Airway epithelial cell (primary cell): ENCODE results near the gene SCRG1. TPM values are rescaled to one million over a fixed set of nuclear protein-coding genes. Genes with fewer than 3 reads are reported as not detected.

Experiments
- total RNA-seq: library from RNA; depleted of rRNA; stranded (reverse); fragments of >200 nt; gene quantifications from 2 replicates; pipeline ENCODE4 v1.2.3, GENCODE V29; 2015

SCRG1 gene
- total RNA-seq, result not detected in 2 replicates

GRCh38 chr4:173398779-173399415, at the start of gene SCRG1:
SCRG1 (minus strand) TSS chr4:173399116; CDS start chr4:173391414, 7,702 bp downstream.

DNA sequence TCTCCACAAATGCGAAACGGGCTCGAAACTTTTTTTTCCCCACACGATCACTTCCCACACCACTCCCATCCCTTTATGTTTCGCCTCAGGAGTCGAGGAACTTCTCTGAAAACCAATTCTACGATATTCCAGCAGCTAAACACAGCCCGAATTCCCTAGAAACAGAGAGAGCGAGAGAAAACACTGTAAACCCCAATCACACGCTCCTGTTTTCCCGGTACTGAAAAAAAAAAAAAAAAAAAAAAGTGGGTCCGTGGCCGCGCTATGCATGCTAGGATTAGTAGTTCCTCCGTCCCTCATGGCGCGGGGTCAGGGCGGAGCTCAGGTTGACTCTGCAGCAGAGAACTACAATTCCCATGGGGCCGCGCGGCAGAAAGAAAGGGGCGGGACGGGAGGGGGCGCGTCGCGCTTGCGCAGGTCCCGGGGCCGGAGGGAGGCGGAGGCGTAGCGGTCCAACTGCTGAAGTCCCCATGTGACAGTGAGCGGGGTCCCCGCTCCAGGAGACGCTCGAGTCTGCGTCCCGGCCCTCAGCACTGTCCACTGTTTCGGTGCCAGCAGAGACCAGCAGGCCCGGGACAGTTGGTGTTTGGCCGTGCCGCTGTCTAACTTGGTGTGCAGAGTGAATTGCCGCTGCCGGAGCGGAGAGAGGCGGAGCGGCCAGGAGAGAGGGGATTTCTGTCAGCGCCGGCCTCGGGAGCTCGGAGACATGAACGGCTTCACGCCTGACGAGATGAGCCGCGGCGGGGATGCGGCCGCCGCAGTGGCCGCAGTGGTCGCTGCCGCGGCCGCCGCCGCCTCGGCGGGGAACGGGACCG, 28.2 kb downstream of the SCRG1 start, which contains the start of gene SAP30:
Gene SAP30, plus strand, starts transcription at position 478 of the 815 bp plus-strand sequence. Its CDS starts 229 bp downstream, at position 707.

Other genes with a start within 250 kb of the SCRG1 start
- 21.6 and 25.0 TPM in 2 replicates for gene GALNT7, start 230.3 kb downstream of the SCRG1 start, total RNA-seq
- 83.5 and 95.8 TPM in 2 replicates for gene HMGB2, start 64.8 kb downstream of the SCRG1 start, total RNA-seq
- gene SAP30, start 28.2 kb downstream of the SCRG1 start, total RNA-seq, result 17.8 and 19.7 TPM in 2 replicates
- not detected in 2 replicates for gene HAND2, start 131.1 kb upstream of the SCRG1 start, total RNA-seq